Measurements from ENCODE around the gene ATM.

ATM gene

GRCh38 chr11:108220721-108221336, 2.0 kb upstream of the ATM start:
- DNase-seq (ENCODE audit: low read depth, low spot score), result no peak

GRCh38 chr11:108221371-108221770, 1.5 kb upstream of the ATM start:
- DNase-seq (ENCODE audit: low read depth, low spot score), result no peak

GRCh38 chr11:108221911-108222573, 825 bp upstream of the ATM start:
- DNase-seq (ENCODE audit: low read depth, low spot score), result no peak

GRCh38 chr11:108223348-108224149, 682 bp downstream of the ATM start:
- no peak for DNase-seq (ENCODE audit: low read depth, low spot score)

GRCh38 chr11:108224366-108224765, 1.5 kb downstream of the ATM start:
- DNase-seq (ENCODE audit: low read depth, low spot score), result no peak

GRCh38 chr11:108224911-108225786, 2.3 kb downstream of the ATM start:
- DNase-seq (ENCODE audit: low read depth, low spot score), result no peak

- no peak for DNase-seq (ENCODE audit: low read depth, low spot score)
Measured at GRCh38 chr11:108226036-108226435, 3.2 kb downstream of the ATM start.

- no peak for DNase-seq (ENCODE audit: low read depth, low spot score)
Measured at GRCh38 chr11:108228251-108228650, 5.4 kb downstream of the ATM start.

GRCh38 chr11:108233277-108233945, 10.5 kb downstream of the ATM start:
- DNase-seq (ENCODE audit: low read depth, low spot score), result no peak

- DNase-seq (ENCODE audit: low read depth, low spot score), result no peak
Measured at GRCh38 chr11:108235192-108235591, 12.3 kb downstream of the ATM start.

GRCh38 chr11:108235633-108236032, 12.8 kb downstream of the ATM start:
- DNase-seq (ENCODE audit: low read depth, low spot score), result no peak

- no peak for DNase-seq (ENCODE audit: low read depth, low spot score)
Measured at GRCh38 chr11:108237058-108237481, 14.2 kb downstream of the ATM start.

GRCh38 chr11:108239076-108239475, 16.2 kb downstream of the ATM start:
- no peak for DNase-seq (ENCODE audit: low read depth, low spot score)

GRCh38 chr11:108241330-108242037, 18.6 kb downstream of the ATM start:
- no peak for DNase-seq (ENCODE audit: low read depth, low spot score)

- no peak for DNase-seq (ENCODE audit: low read depth, low spot score)
Measured at GRCh38 chr11:108242422-108242821, 19.6 kb downstream of the ATM start.

GRCh38 chr11:108246308-108246707, 23.4 kb downstream of the ATM start:
- no peak for DNase-seq (ENCODE audit: low read depth, low spot score)

GRCh38 chr11:108246885-108247284, 24.0 kb downstream of the ATM start:
- DNase-seq (ENCODE audit: low read depth, low spot score), result no peak

- no peak for DNase-seq (ENCODE audit: low read depth, low spot score)
Measured at GRCh38 chr11:108253176-108253575, 30.3 kb downstream of the ATM start.

- no peak for DNase-seq (ENCODE audit: low read depth, low spot score)
Measured at GRCh38 chr11:108269583-108269982, 46.7 kb downstream of the ATM start.

- DNase-seq (ENCODE audit: low read depth, low spot score), result peak; percentile 83
Measured at GRCh38 chr11:108276985-108277616, 54.2 kb downstream of the ATM start.
